GM23248 (cell line): ENCODE measurements around the gene ARHGEF10L. TPM values are rescaled to one million over a fixed set of nuclear protein-coding genes. Genes with fewer than 3 reads are reported as not detected.

Source experiments
- DNase-seq: peaks from one replicate; pipeline ENCODE4 v3.0.0-alpha.2; 2015
- H2AFZ ChIP-seq: fragments of 200-600 bp; sonication (generic); 2 replicates; pipeline ENCODE4 v1.6.1; 2016; ENCODE audit warnings: antibody characterized with exemption
- H3F3A ChIP-seq: fragments of 200-600 bp; sonication (generic); 2 replicates; pipeline ENCODE4 v1.6.1; 2016; ENCODE audit warnings: mild to moderate bottlenecking, antibody characterized with exemption, mixed run types; ENCODE audit not compliant: insufficient read depth
- H3K27ac ChIP-seq: fragments of 200-600 bp; sonication (generic); 2 replicates; pipeline ENCODE4 v1.5.1; 2016; ENCODE audit warnings: mild to moderate bottlenecking
- H3K27me3 ChIP-seq: fragments of 200-600 bp; sonication (generic); replicated peaks from 2 replicates; pipeline ENCODE4 v1.6.1; 2016; ENCODE audit warnings: mild to moderate bottlenecking; ENCODE audit not compliant: insufficient read depth
- H3K36me3 ChIP-seq: fragments of 200-600 bp; sonication (generic); 2 replicates; pipeline ENCODE4 v1.6.1; 2016; ENCODE audit warnings: low read depth, mild to moderate bottlenecking
- H3K4me1 ChIP-seq: fragments of 200-600 bp; sonication (generic); 2 replicates; pipeline ENCODE4 v1.6.1; 2016; ENCODE audit warnings: mild to moderate bottlenecking; ENCODE audit not compliant: insufficient read depth
- H3K4me2 ChIP-seq: fragments of 200-600 bp; sonication (generic); one replicate; pipeline ENCODE4 v1.6.1; 2016; ENCODE audit warnings: mild to moderate bottlenecking; ENCODE audit not compliant: unreplicated experiment
- H3K4me3 ChIP-seq: fragments of 200-600 bp; sonication (generic); 2 replicates; pipeline ENCODE4 v1.5.1; 2016; ENCODE audit warnings: mild to moderate bottlenecking
- H3K79me2 ChIP-seq: fragments of 200-600 bp; sonication (generic); 2 replicates; pipeline ENCODE4 v1.6.1; 2016; ENCODE audit warnings: mild to moderate bottlenecking; ENCODE audit not compliant: insufficient read depth
- H3K9ac ChIP-seq: fragments of 200-600 bp; sonication (generic); 2 replicates; pipeline ENCODE4 v1.6.1; 2016; ENCODE audit warnings: mild to moderate bottlenecking
- H3K9me2 ChIP-seq: fragments of 200-600 bp; sonication (generic); 2 replicates; pipeline ENCODE4 v1.6.1; 2016; ENCODE audit warnings: mixed run types, mild to moderate bottlenecking, moderate library complexity; ENCODE audit not compliant: insufficient read depth
- H3K9me3 ChIP-seq: fragments of 200-600 bp; sonication (generic); one replicate; pipeline ENCODE4 v1.6.1; 2017; ENCODE audit warnings: low read depth
- H4K20me1 ChIP-seq: fragments of 200-600 bp; sonication (generic); 2 replicates; pipeline ENCODE4 v1.6.0; 2016; ENCODE audit not compliant: insufficient read depth
- EZH2 ChIP-seq: fragments of 200-600 bp; sonication (generic); IDR thresholded peaks from 2 replicates; pipeline ENCODE4 v1.6.1; 2018; ENCODE audit warnings: antibody characterized with exemption, mild to moderate bottlenecking; ENCODE audit not compliant: insufficient read depth, poor library complexity, severe bottlenecking
- EZH2phosphoT487 ChIP-seq: fragments of 200-600 bp; sonication (generic); IDR thresholded peaks from 2 replicates; pipeline ENCODE4 v1.6.1; 2018; ENCODE audit warnings: antibody characterized with exemption, moderate library complexity, mild to moderate bottlenecking, low read depth; ENCODE audit not compliant: insufficient read depth
- WGBS, 2 experiments: methylation state at CpG; one replicate each; pipeline ENCODE4 v1.1.6; 2015 to 2017; ENCODE audit warnings: low lambda C conversion rate in 2 of 2, low coverage in 1 of 2; ENCODE audit errors: missing lambda C conversion rate in 2 of 2; 5-methylcytosine and 5-hydroxymethylcytosine counted together
- in situ Hi-C: fragments of 300-500 bp; cut with MboI; formaldehyde crosslinking; loops from 2 replicates; pipeline ENCODE4 v1.15.0; 2020
- polyA plus RNA-seq: library from polyadenylated mRNA; unstranded; fragments of >200 nt; fragmentation: Nextera tagmentation; extraction: Ambion mirVana; gene quantifications from 2 replicates; pipeline ENCODE4 v1.2.1, GENCODE V29; 2016
- total RNA-seq: library from RNA; depleted of rRNA; stranded (reverse); fragments of >200 nt; shearing (Covaris generic); gene quantifications from 2 replicates; pipeline ENCODE4 v1.2.3, GENCODE V29; 2014

ARHGEF10L gene
- total and polyA plus RNA-seq, 2 experiments from 2014 or later = 6.0 to 19.3 TPM

- no peaks in the 10 kb centered on the region for H4K20me1 ChIP-seq
These were observed 42.1 kb downstream of the ARHGEF10L start for GRCh38 chr1:17581389-17582123.

GRCh38 chr1:17582124-17582774 lies 42.8 kb downstream of the ARHGEF10L start:
- Histone ChIP-seq H3K9me3 (no peaks in the 10 kb centered on the region), H3K9ac (no peak overlapping the region), H2AFZ (no peak overlapping the region), H3F3A (peaks cover 12% of the 10 kb centered on the region), H4K20me1 (no peaks in the 10 kb centered on the region), H3K4me3 (no peak overlapping the region), H3K9me2 (no peaks in the 10 kb centered on the region), H3K79me2 (peaks cover 31% of the 10 kb centered on the region), H3K36me3 (no peaks in the 10 kb centered on the region), H3K4me1 (peaks cover 16% of the 10 kb centered on the region), H3K4me2 (no peak overlapping the region), H3K27me3 (no peaks in the 10 kb centered on the region), H3K27ac (no peak overlapping the region)
- in situ Hi-C loops = no loop called here
- no peak for TF ChIP-seq EZH2phosphoT487
- no peak for TF ChIP-seq EZH2
- WGBS, 2 experiments = 89% methylated on average over 10 to 11 of the region's 11 CpGs
- DNase-seq = no peak

More at GRCh38 chr1:17581389-17582123, 42.1 kb downstream of the ARHGEF10L start:
- peaks cover 9% of the 10 kb centered on the region for H3K4me1 ChIP-seq
- H2AFZ ChIP-seq = no peak overlapping the region
- peaks cover 38% of the 10 kb centered on the region for H3K79me2 ChIP-seq
- no peaks in the 10 kb centered on the region for H3K36me3 ChIP-seq
- H3K4me2 ChIP-seq = no peak overlapping the region
- H3K27ac ChIP-seq = no peak overlapping the region
- TF ChIP-seq EZH2 (no peak), EZH2phosphoT487 (no peak)
- in situ Hi-C loops = no loop called here
- peaks cover 5% of the 10 kb centered on the region for H3F3A ChIP-seq
- DNase-seq = no peak
- H3K4me3 ChIP-seq = no peak overlapping the region
- H3K9ac ChIP-seq = no peak overlapping the region
- 89 to 96% methylated on average over 8 to 10 of the region's 10 CpGs for WGBS, 2 experiments
- no peaks in the 10 kb centered on the region for H3K9me2 ChIP-seq
- no peaks in the 10 kb centered on the region for H3K27me3 ChIP-seq
- H3K9me3 ChIP-seq = no peaks in the 10 kb centered on the region

- H3K4me3 ChIP-seq = no peak overlapping the region
- peaks cover 27% of the 10 kb centered on the region for H3F3A ChIP-seq
- no peak overlapping the region for H2AFZ ChIP-seq
- no peak overlapping the region for H3K9ac ChIP-seq
- WGBS, 2 experiments = 96 to 98% methylated on average over 10 of the region's 10 CpGs
- no peaks in the 10 kb centered on the region for H3K36me3 ChIP-seq
- H3K9me3 ChIP-seq = no peaks in the 10 kb centered on the region
- TF ChIP-seq EZH2 (no peak), EZH2phosphoT487 (no peak)
- no peaks in the 10 kb centered on the region for H3K27me3 ChIP-seq
- DNase-seq = no peak
- no peak overlapping the region for H3K4me2 ChIP-seq
- no peaks in the 10 kb centered on the region for H4K20me1 ChIP-seq
- in situ Hi-C loops = no loop called here
- H3K9me2 ChIP-seq = no peaks in the 10 kb centered on the region
- H3K4me1 ChIP-seq = peaks cover 37% of the 10 kb centered on the region
- H3K79me2 ChIP-seq = peaks cover 12% of the 10 kb centered on the region; the same call in 1 of the 2 replicates
- H3K27ac ChIP-seq = no peak overlapping the region
These were observed 45.0 kb downstream of the ARHGEF10L start for GRCh38 chr1:17584539-17584938.

- in situ Hi-C loops = no loop called here
- no peak for DNase-seq
- Histone ChIP-seq H3K4me3 (no peak overlapping the region), H3K4me1 (peaks cover 37% of the 10 kb centered on the region), H3K9me2 (no peaks in the 10 kb centered on the region), H3K9ac (0 out of 2 replicates have a peak overlapping the region, but pooled peaks have one; percentile 38), H3K27ac (peak overlapping the region; percentile 98), H2AFZ (no peak overlapping the region), H4K20me1 (no peaks in the 10 kb centered on the region), H3K9me3 (no peaks in the 10 kb centered on the region), H3K79me2 (peaks cover 12% of the 10 kb centered on the region), H3K27me3 (no peaks in the 10 kb centered on the region), H3K4me2 (no peak overlapping the region), H3K36me3 (no peaks in the 10 kb centered on the region), H3F3A (peaks cover 31% of the 10 kb centered on the region)
- TF ChIP-seq EZH2 = no peak
- TF ChIP-seq EZH2phosphoT487 = no peak
- WGBS, 2 experiments = 92% methylated on average over 9 of the region's 9 CpGs
These were observed 45.9 kb downstream of the ARHGEF10L start for GRCh38 chr1:17585266-17585987.
